Trophoblast cell (in vitro differentiated cells and primary cell): ENCODE results near the gene LRCH4.
A peak's percentile ranks its signal among the peaks of the same experiment; 100 is the strongest.

Experiments used
- DNase-seq, 2 donors: peaks; one replicate each; pipeline ENCODE4 v3.0.0-alpha.2; 2016
- H2AFZ ChIP-seq: 2 replicates; pipeline ENCODE4 v1.6.1; 2013; ENCODE audit warnings: low read length, moderate library complexity, mild to moderate bottlenecking; ENCODE audit not compliant: insufficient read depth, poor library complexity
- H2AK5ac ChIP-seq: 2 replicates; pipeline ENCODE4 v1.6.1; 2013; ENCODE audit warnings: mild to moderate bottlenecking, low read length
- H2BK120ac ChIP-seq: 2 replicates; pipeline ENCODE4 v1.6.1; 2013; ENCODE audit warnings: low read length, mild to moderate bottlenecking, moderate library complexity; ENCODE audit not compliant: insufficient read depth, poor library complexity
- H2BK12ac ChIP-seq: 2 replicates; pipeline ENCODE4 v1.6.1; 2013; ENCODE audit warnings: mild to moderate bottlenecking, low read length, moderate library complexity
- H2BK5ac ChIP-seq: 2 replicates; pipeline ENCODE4 v1.6.1; 2013; ENCODE audit warnings: low read length, low read depth, moderate library complexity, mild to moderate bottlenecking; ENCODE audit not compliant: poor library complexity
- H3K14ac ChIP-seq: 2 replicates; pipeline ENCODE4 v1.6.1; 2013; ENCODE audit warnings: mild to moderate bottlenecking, low read length
- H3K18ac ChIP-seq: 2 replicates; pipeline ENCODE4 v1.6.1; 2013; ENCODE audit warnings: mild to moderate bottlenecking, low read length
- H3K23ac ChIP-seq: 2 replicates; pipeline ENCODE4 v1.6.1; 2013; ENCODE audit warnings: low read length
- H3K27ac ChIP-seq: 2 replicates; pipeline ENCODE4 v1.5.1; 2013; ENCODE audit warnings: low read depth, mild to moderate bottlenecking, inconsistent platforms, low read length, moderate library complexity
- H3K27me3 ChIP-seq: 2 replicates; pipeline ENCODE4 v1.6.1; 2013; ENCODE audit warnings: inconsistent platforms, mild to moderate bottlenecking, low read length, moderate library complexity; ENCODE audit not compliant: insufficient read depth
- H3K36me3 ChIP-seq, 2 experiments: 1 replicate in 1 of 2; 2 replicates in 1 of 2; pipeline ENCODE4 v1.6.1; 2013; ENCODE audit warnings: low read length in 2 of 2, mild to moderate bottlenecking in 2 of 2, moderate library complexity in 1 of 2; ENCODE audit not compliant: insufficient read depth in 2 of 2, control insufficient read depth in 1 of 2
- H3K4ac ChIP-seq: 2 replicates; pipeline ENCODE4 v1.6.1; 2013; ENCODE audit warnings: low read depth, mild to moderate bottlenecking, low read length, moderate library complexity
- H3K4me1 ChIP-seq, 2 experiments: 1 replicate in 1 of 2; 2 replicates in 1 of 2; pipeline ENCODE4 v1.6.1; 2013; ENCODE audit warnings: low read length in 2 of 2, mild to moderate bottlenecking in 2 of 2, moderate library complexity in 1 of 2; ENCODE audit not compliant: insufficient read depth in 2 of 2, control insufficient read depth in 1 of 2
- H3K4me2 ChIP-seq: 2 replicates; pipeline ENCODE4 v1.6.1; 2013; ENCODE audit warnings: inconsistent platforms, mild to moderate bottlenecking, low read length, moderate library complexity
- H3K4me3 ChIP-seq: 2 replicates; pipeline ENCODE4 v1.5.1; 2013; ENCODE audit warnings: mild to moderate bottlenecking, low read depth, low read length, inconsistent platforms
- H3K79me1 ChIP-seq: one replicate; pipeline ENCODE4 v1.6.1; 2013; ENCODE audit warnings: low read length
- H3K79me2 ChIP-seq: 2 replicates; pipeline ENCODE4 v1.6.1; 2013; ENCODE audit warnings: low read length, mild to moderate bottlenecking; ENCODE audit not compliant: control insufficient read depth, insufficient read depth, poor library complexity
- H3K9ac ChIP-seq: 2 replicates; pipeline ENCODE4 v1.6.1; 2013; ENCODE audit warnings: mild to moderate bottlenecking, low read length
- H3K9me3 ChIP-seq: 2 replicates; pipeline ENCODE4 v1.6.1; 2013; ENCODE audit warnings: low read depth, mild to moderate bottlenecking, control low read depth, inconsistent platforms, low read length; ENCODE audit not compliant: insufficient read depth
- H4K12ac ChIP-seq: 2 replicates; pipeline ENCODE4 v1.6.1; 2013; ENCODE audit warnings: low read depth, mild to moderate bottlenecking, low read length, moderate library complexity
- H4K8ac ChIP-seq: 2 replicates; pipeline ENCODE4 v1.6.1; 2013; ENCODE audit warnings: low read depth, mild to moderate bottlenecking, low read length, moderate library complexity
- H4K91ac ChIP-seq: one replicate; pipeline ENCODE4 v1.6.1; 2013; ENCODE audit warnings: low read depth, mild to moderate bottlenecking, low read length, moderate library complexity
- WGBS: extraction: QIAGEN DNeasy Blood & Tissue Kit; methylation state at CpG from one replicate; pipeline ENCODE4 v1.1.7; 2013; ENCODE audit warnings: missing lambda C conversion rate; ENCODE audit not compliant: insufficient read length, insufficient coverage; ENCODE audit errors: extremely low coverage; 5-methylcytosine and 5-hydroxymethylcytosine counted together

Gene LRCH4

GRCh38 chr7:100603726-100604027 is 17.7 kb upstream of the LRCH4 start:
- Histone ChIP-seq H3K27ac (peak overlapping the region; percentile 31), H3K36me3 (peaks cover 2 to 3% of the 10 kb centered on the region in 2 experiments), H4K12ac (peak overlapping the region; percentile 33), H3K4me3 (peak overlapping the region; percentile 57), H3K9me3 (no peaks in the 10 kb centered on the region), H2BK5ac (no peak overlapping the region), H3K27me3 (no peaks in the 10 kb centered on the region), H2AFZ (peak overlapping the region; percentile 24), H3K14ac (peak overlapping the region; percentile 5), H3K4me2 (peak overlapping the region; percentile 65), H2AK5ac (no peak overlapping the region), H3K4me1 (peaks cover 20 to 34% of the 10 kb centered on the region in 2 experiments), H2BK12ac (no peak overlapping the region), H4K91ac (peak overlapping the region; percentile 45), H3K9ac (no peak overlapping the region), H3K4ac (peak overlapping the region; percentile 22), H3K23ac (no peak overlapping the region), H3K79me2 (no peaks in the 10 kb centered on the region), H4K8ac (peak overlapping the region; percentile 69), H3K79me1 (peaks cover 17% of the 10 kb centered on the region), H2BK120ac (peak overlapping the region; percentile 2), H3K18ac (peak overlapping the region; percentile 28)
- DNase-seq = peak in 1 of 2 donors; percentile 19
- WGBS = no CpG with 5 or more reads among the region's 10 CpGs

GRCh38 chr7:100602889-100603725 is 17.2 kb upstream of the LRCH4 start:
- H2BK12ac ChIP-seq = peak overlapping the region; percentile 25
- WGBS = no CpG with 5 or more reads among the region's 21 CpGs
- H4K91ac ChIP-seq = peak overlapping the region; percentile 42
- H3K27me3 ChIP-seq = no peaks in the 10 kb centered on the region
- H3K14ac ChIP-seq = no peak overlapping the region
- H3K4me1 ChIP-seq = peaks cover 20 to 34% of the 10 kb centered on the region in 2 experiments
- H3K9me3 ChIP-seq = no peaks in the 10 kb centered on the region
- no peak overlapping the region for H2BK5ac ChIP-seq
- peak overlapping the region; percentile 31 for H3K27ac ChIP-seq
- H3K36me3 ChIP-seq = peaks cover 2 to 3% of the 10 kb centered on the region in 2 experiments
- peak overlapping the region; percentile 69 for H4K8ac ChIP-seq
- H2BK120ac ChIP-seq = no peak overlapping the region
- H3K79me1 ChIP-seq = peaks cover 17% of the 10 kb centered on the region
- H3K4me2 ChIP-seq = peak overlapping the region; percentile 65
- H2AFZ ChIP-seq = peak overlapping the region; percentile 24
- H3K23ac ChIP-seq = no peak overlapping the region
- H3K18ac ChIP-seq = peak overlapping the region; percentile 28
- H3K4me3 ChIP-seq = no peak overlapping the region
- peak in 1 of 2 donors; percentile 4 for DNase-seq
- no peak overlapping the region for H4K12ac ChIP-seq
- H2AK5ac ChIP-seq = no peak overlapping the region
- no peak overlapping the region for H3K4ac ChIP-seq
- no peak overlapping the region for H3K9ac ChIP-seq
- H3K79me2 ChIP-seq = no peaks in the 10 kb centered on the region

- Histone ChIP-seq H3K14ac (no peak overlapping the region), H3K27me3 (no peaks in the 10 kb centered on the region), H4K12ac (no peak overlapping the region), H3K9me3 (no peaks in the 10 kb centered on the region), H2BK120ac (no peak overlapping the region), H2BK5ac (no peak overlapping the region), H3K79me2 (no peaks in the 10 kb centered on the region), H3K9ac (no peak overlapping the region), H3K23ac (no peak overlapping the region), H3K4ac (no peak overlapping the region), H2AK5ac (no peak overlapping the region), H4K8ac (no peak overlapping the region), H3K4me2 (no peak overlapping the region), H4K91ac (no peak overlapping the region), H3K36me3 (no peaks in the 10 kb centered on the region), H3K4me3 (no peak overlapping the region), H2BK12ac (no peak overlapping the region), H3K79me1 (peaks cover 17% of the 10 kb centered on the region), H2AFZ (no peak overlapping the region), H3K27ac (no peak overlapping the region), H3K4me1 (peaks cover 20 to 30% of the 10 kb centered on the region in 2 experiments), H3K18ac (no peak overlapping the region)
- WGBS = no CpG with 5 or more reads among the region's 9 CpGs
- no peak for DNase-seq
Observed at GRCh38 chr7:100600730-100601038, 14.8 kb upstream of the LRCH4 start.

- no peak overlapping the region for H2BK12ac ChIP-seq
- H3K4me2 ChIP-seq = no peak overlapping the region
- no peak overlapping the region for H4K12ac ChIP-seq
- H2AK5ac ChIP-seq = no peak overlapping the region
- H3K23ac ChIP-seq = no peak overlapping the region
- no peak overlapping the region for H3K4me3 ChIP-seq
- DNase-seq = no peak
- no peak overlapping the region for H3K18ac ChIP-seq
- H4K8ac ChIP-seq = no peak overlapping the region
- H3K14ac ChIP-seq = no peak overlapping the region
- H3K9ac ChIP-seq = no peak overlapping the region
- no peaks in the 10 kb centered on the region for H3K9me3 ChIP-seq
- H2BK120ac ChIP-seq = no peak overlapping the region
- peaks cover 15 to 25% of the 10 kb centered on the region in 2 experiments for H3K4me1 ChIP-seq
- no peak overlapping the region for H2BK5ac ChIP-seq
- H3K79me1 ChIP-seq = peaks cover 17% of the 10 kb centered on the region
- H2AFZ ChIP-seq = no peak overlapping the region
- H3K79me2 ChIP-seq = no peaks in the 10 kb centered on the region
- no peak overlapping the region for H3K27ac ChIP-seq
- H3K27me3 ChIP-seq = no peaks in the 10 kb centered on the region
- no peak overlapping the region for H4K91ac ChIP-seq
- H3K36me3 ChIP-seq = no peaks in the 10 kb centered on the region
- no CpG with 5 or more reads among the region's 18 CpGs for WGBS
- no peak overlapping the region for H3K4ac ChIP-seq
Observed at GRCh38 chr7:100599911-100600729, 14.2 kb upstream of the LRCH4 start.
